GM19099 (cell line): Measurements from ENCODE around the gene ZNF441.

Experiments
- POLR2A ChIP-seq: IDR thresholded peaks from 3 replicates; pipeline ENCODE4 v1.6.1; 2011; ENCODE audit warnings: low read depth; ENCODE audit not compliant: insufficient read length; ENCODE audit errors: extremely low read depth

The ZNF441 gene

GRCh38 chr19:11759805-11760204, 7.0 kb upstream of the ZNF441 start:
- no peak for TF ChIP-seq POLR2A

- TF ChIP-seq POLR2A = no peak
Measured at GRCh38 chr19:11763117-11763516, 3.7 kb upstream of the ZNF441 start.

DNA sequence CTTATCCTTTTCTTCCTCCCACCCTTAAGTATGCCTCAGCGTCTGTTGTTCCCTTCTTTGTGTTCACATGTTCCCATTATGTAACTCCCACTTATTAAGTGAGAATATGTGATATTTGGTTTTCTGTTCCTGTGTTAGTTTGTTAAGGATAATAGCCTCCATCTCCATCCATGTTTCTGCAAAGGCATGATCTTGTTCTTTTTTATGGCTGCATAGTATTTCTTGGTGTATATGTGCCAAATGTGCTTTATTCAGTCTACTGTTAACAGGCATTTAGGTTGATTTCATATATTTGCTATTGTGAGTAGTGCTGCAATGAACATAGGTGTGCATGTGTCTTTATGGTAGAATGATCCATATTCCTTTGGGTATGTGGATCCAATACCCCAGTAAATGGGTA, 3.2 kb upstream of the ZNF441 start:
- no peak for TF ChIP-seq POLR2A

- no peak for TF ChIP-seq POLR2A
Measured at GRCh38 chr19:11767633-11768133, 883 bp downstream of the ZNF441 start.

GRCh38 chr19:11769995-11770394, 3.2 kb downstream of the ZNF441 start:
- TF ChIP-seq POLR2A = no peak

DNA sequence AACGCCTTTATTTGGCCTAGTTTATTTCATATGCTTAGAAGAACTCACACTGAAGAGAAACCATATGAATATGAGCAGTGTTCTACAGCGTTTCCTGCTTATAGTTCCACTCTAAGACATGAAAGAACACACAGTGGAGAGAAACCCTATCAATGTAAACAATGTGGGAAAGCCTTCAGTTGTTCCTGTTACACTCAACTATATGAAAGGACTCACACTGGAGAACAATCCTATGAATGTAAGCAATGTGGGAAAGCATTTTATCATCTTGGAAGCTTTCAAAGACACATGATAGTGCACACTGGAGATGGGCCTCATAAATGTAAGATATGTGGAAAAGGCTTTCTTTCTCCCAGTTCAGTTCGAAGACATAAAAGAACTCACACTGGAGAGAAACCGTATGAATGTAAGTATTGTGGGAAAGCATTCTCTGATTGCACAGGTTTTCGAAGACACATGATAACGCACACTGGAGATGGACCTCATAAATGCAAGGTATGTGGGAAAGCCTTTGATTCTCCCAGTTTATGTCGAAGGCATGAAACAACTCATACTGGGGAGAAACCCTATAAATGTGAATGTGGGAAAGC, 13.7 kb downstream of the ZNF441 start:
- TF ChIP-seq POLR2A = no peak

- no peak for TF ChIP-seq POLR2A
Measured at GRCh38 chr19:11781295-11782057, 14.7 kb downstream of the ZNF441 start.

DNA sequence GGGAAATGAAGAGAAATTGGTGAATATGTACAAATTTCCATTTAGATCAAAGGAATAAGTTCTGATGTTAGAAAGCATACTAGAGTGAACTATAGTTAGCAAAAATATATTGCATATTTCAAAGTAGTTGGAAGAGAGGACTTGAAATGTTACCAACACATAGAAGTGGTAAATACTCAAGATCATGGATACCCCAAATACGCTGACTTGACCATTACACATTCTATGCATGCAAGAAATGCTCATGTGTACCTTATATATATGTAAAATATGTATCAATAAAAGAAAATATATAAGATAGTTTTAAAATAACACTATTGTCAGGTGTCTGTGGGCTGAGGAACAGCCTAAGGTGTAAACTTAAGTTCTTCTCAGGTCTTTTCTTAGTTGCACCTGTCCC, 17.0 kb downstream of the ZNF441 start:
- no peak for TF ChIP-seq POLR2A

- no peak for TF ChIP-seq POLR2A
Measured at GRCh38 chr19:11784356-11784755, 17.6 kb downstream of the ZNF441 start.

- TF ChIP-seq POLR2A = no peak
Measured at GRCh38 chr19:11787536-11787935, 20.7 kb downstream of the ZNF441 start.

DNA sequence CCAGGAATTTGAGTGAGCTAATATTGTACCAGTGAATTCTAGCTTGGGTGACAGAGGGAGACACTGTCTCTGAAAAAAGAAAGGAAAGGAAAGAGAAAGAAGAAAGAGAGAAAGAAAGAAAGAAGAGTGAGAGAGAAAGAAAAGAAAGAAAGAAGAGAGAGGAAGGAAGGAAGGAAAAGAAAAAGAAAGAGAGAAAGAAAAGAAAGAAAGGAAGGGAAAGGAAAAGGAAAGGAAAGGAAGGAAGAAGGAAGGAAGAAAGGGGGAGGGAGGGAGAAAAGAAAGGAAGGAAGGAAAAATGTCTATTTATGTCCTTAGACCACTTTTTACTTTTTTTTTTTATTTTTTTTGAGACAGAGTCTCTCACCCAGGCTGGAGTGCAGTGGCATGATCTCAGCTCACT, 26.1 kb downstream of the ZNF441 start:
- no peak for TF ChIP-seq POLR2A

GRCh38 chr19:11797491-11797890, 30.7 kb downstream of the ZNF441 start:
- no peak for TF ChIP-seq POLR2A

- TF ChIP-seq POLR2A = peak; percentile 55
Measured at GRCh38 chr19:11798391-11799330, 31.9 kb downstream of the ZNF441 start, which contains the start of gene ZNF491. TSS of gene ZNF491 (plus strand) at chr19:11798523. CDS start at chr19:11805954, 7,431 bp downstream.

GRCh38 chr19:11806354-11807098, 39.7 kb downstream of the ZNF441 start:
- TF ChIP-seq POLR2A = no peak

DNA sequence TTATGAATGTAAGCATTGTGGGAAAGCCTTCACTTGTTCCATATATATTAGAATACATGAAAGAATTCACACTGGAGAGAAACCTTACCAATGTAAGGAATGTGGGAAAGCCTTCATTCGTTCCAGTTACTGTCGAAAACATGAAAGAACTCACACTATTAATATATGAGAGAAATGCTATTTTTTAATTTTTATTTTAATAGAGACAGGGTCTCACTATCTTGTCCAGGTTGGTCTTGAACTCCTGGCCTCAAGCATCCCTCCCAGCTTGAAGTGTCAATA, 40.2 kb downstream of the ZNF441 start:
- TF ChIP-seq POLR2A = no peak
